UCSD-AML1 (cell line): ENCODE data around the gene PCED1A.

ENCODE experiments used
- DNase-seq: peaks from one replicate; lab custom pipeline; 2025; ENCODE audit not compliant: unreplicated experiment; lab: John Stamatoyannopoulos, UW

Gene PCED1A, protein sequence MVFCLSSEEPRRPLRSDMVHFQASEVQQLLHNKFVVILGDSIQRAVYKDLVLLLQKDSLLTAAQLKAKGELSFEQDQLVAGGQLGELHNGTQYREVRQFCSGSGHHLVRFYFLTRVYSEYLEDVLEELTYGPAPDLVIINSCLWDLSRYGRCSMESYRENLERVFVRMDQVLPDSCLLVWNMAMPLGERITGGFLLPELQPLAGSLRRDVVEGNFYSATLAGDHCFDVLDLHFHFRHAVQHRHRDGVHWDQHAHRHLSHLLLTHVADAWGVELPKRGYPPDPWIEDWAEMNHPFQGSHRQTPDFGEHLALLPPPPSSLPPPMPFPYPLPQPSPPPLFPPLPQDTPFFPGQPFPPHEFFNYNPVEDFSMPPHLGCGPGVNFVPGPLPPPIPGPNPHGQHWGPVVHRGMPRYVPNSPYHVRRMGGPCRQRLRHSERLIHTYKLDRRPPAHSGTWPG

GRCh38 chr20:2840138-2840966, at the start of gene PCED1A, which contains the start of gene VPS16:
PCED1A (minus strand) TSS chr20:2840655; CDS start chr20:2839912, 743 bp downstream.
VPS16 (plus strand) TSS chr20:2840745; CDS start chr20:2840775, 30 bp downstream.
- DNase-seq: peak; percentile 86

DNA sequence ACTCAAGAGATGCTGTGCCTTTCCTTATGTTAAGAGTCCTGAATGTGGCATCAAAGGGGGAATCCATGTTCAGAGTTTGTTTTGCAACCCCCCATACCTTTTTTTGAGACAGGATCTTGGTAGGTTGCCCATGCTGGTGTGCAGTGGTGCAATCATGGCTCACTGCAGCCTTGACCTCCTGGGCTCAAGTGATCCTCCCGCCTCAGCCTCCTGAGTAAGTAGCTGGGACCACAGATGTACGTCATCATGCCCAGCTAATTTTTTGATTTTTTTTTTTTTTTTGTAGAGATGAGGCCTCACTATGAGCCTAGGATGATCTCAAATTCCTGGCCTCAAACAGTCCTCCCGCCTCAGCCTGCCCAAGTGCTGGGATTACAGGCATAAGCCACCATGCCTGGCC, 49.3 kb upstream of the PCED1A start:
- no peak for DNase-seq

- no peak for DNase-seq
Measured at GRCh38 chr20:2889209-2889608, 48.8 kb upstream of the PCED1A start.

DNA sequence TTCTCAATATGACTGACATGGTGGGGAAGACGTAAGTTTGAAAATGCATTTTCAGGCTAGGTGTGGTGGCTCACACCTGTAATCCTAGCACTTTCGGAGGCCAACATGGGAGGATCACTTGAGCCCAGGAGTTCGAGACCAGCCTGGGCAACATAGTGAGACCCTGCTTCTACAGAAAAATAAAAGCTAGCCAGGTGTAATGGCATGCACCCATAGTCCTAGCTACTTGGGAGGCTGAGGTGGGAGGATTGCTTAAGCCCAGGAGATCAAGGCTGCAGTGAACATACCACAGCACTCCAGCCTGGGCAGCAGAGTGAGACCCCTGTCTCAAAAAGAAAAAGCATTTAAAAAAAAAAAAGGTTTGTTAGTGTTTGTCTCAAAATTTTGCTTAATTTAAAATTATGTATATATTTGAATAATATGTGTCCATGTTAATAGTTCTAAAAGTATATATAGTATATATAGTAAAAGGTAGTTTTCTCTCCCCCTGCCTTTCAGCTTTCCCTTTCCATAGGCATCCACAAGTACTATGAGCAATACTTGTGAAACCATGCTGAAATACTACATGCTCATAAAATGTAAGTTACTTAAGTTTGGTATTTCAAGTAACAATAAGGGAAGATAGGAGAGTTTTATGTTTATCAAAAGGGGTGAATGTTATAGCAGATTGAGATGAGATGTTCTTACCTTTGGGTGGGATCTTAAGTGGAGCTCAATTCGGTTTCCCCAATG, 47.9 kb upstream of the PCED1A start:
- DNase-seq: no peak

- DNase-seq: no peak
Measured at GRCh38 chr20:2887715-2888114, 47.3 kb upstream of the PCED1A start.

- DNase-seq: no peak
Measured at GRCh38 chr20:2883726-2884637, 43.5 kb upstream of the PCED1A start.

DNA sequence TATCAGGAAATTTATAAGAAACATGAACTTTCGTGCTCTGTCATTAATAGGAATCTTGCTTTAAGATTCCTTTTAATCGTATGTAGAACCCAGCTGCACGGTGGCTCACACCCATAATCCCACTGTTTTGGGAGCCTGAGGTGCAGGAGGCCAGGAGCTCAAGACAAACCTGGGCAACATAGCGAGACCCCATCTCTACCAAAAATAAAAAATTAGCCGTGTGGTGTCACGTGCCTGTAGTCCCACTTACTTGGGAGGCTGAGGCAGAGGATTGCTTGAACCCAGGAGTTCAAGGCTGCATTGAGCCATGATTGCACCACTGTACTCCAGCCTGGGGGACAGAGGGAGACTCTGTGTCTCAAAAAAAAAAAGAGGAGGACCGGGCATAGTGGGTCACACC, 40.2 kb upstream of the PCED1A start:
- DNase-seq: no peak

GRCh38 chr20:2879146-2879545, 38.7 kb upstream of the PCED1A start:
- no peak for DNase-seq

DNA sequence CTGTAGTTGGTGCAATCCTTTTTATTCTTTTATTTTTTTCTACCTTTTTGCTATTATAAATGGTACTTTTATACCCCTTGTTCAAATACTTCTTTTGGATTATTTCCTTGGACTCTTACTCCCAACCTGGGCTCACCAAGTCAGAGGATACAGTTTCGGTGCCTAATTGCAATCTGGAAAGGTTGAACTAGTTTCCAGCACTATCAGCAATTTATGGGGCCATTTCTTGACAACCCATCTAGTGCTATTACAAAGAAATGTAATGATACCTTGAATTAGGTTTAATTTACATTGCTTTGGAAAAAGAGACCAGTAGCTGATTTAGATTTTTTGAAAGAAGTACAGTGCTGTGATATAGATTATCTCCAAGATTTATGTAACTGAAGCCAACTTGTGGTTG, 38.1 kb upstream of the PCED1A start:
- no peak for DNase-seq

- DNase-seq: no peak
Measured at GRCh38 chr20:2875690-2876203, 35.3 kb upstream of the PCED1A start.

DNA sequence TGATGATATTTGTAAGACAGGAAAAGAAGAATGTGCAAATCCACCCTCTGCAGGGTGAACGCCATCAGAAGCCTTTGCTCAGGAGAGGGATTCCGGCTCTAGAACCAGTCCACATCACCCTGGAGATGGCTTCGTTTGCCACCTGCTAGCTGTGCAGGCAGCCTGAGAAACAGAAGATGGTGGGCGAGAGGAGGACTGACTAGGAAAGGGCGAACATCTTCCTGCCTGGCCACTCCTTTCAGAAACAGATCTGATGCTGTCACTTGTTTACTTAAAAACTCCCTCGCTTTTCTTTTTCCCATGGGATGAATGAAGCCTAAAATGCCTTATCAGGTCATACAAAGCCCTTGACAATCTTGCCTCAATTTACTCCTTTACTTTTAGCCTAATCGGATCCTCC, 34.0 kb upstream of the PCED1A start:
- no peak for DNase-seq

GRCh38 chr20:2873747-2874041, 33.2 kb upstream of the PCED1A start:
- DNase-seq: peak; percentile 83

- DNase-seq: peak; percentile 94
Measured at GRCh38 chr20:2873010-2873746, 32.7 kb upstream of the PCED1A start, which contains the start of gene PTPRA. PTPRA (plus strand) TSS chr20:2873481; CDS start chr20:2964278, 90,797 bp downstream.

DNA sequence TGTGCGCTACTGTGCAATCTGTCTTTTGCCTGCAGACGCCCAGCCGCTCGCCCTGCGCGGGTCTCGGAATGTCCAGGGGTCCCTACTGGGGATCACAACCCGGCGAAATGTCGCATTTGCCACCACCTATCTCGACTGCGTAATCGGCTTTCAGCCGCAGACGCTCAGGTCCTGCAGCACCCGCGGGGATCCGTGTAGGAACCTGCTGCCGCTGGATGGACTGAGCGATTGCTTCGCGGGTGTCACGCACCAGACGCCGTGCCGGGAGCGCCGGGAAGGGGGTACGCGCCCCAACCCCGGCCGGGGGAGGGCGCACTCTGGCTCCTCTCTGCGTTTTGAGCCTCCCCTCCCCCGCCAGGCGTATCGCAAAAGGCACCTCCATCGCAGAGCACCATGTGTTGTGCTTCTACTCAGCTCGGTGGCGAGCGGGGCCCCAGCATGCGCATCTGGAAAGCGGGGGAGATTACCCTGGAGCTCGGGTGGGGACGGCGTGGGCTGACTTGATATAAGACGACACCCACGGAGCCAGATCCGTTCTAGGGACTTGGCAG, 32.1 kb upstream of the PCED1A start:
- peak; percentile 76 for DNase-seq

- DNase-seq: no peak
Measured at GRCh38 chr20:2871661-2872458, 31.4 kb upstream of the PCED1A start.

DNA sequence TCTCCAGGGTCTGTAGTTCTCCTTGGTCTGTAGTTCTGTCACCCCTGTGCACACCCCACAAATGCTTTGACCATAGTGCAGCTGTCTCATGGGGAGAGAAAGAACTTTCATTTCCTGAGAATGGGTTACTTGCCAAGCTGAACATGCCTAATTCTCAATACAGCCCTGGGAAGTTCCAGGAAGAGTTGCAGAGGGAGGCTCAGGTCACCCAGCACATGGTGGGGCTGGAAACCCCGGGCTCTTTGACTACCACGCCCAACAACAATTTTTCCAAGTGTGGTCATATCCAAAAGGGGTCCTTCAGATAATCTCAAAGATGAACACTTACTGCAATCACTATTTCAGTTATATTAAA, 30.6 kb upstream of the PCED1A start:
- DNase-seq: no peak

GRCh38 chr20:2869381-2869780, 28.9 kb upstream of the PCED1A start:
- DNase-seq: no peak

DNA sequence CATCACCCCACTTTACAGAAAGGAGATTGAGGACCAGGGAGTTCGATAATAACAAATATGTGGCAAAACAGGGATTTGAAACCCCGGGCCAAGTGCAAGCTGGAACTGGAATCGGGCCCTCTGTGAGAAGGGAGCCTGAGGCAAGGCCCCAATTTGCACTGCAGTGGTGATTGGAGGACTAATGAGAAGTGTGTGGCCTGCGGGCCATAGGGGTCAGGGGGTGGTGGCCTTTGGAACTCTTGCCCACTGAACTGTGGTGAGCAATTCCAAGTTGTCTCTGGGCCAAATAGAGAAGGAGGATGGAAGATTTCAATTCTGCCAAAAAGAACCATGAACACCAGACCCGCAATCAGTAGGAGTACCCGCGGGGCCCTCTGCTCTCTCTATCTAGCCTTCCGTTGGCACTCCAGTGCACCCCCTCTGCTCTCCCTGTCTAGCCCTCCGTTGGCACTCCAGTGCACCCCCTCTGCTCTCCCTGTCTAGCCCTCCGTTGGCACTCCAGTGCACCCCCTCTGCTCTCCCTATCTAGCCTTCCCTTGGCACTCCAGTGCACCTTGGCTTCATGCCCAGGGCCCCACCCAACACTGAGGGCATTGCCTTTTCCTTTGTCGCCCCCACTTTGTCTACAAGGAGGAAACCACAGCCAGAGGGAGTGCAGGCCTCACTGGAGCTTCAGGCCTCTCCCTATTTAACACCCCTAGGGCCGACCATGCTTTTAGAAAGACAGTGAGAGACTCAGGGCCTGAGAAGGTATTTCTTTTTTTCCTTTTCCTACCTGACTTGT, 26.8 kb upstream of the PCED1A start:
- peak; percentile 42 for DNase-seq
